HG03378 (cell line): ENCODE data around the gene COL11A2.

Source experiments
- ATAC-seq: cut with Tn5 transposase; IDR thresholded peaks from one replicate; pipeline ENCODE4 v1.9.1; 2021; ENCODE audit warnings: mild to moderate bottlenecking, moderate library complexity; ENCODE audit not compliant: unreplicated experiment

The COL11A2 gene

GRCh38 chr6:33120001-33120400 is 72.3 kb downstream of the COL11A2 start:
- no peak for ATAC-seq

- ATAC-seq = no peak
These were observed 73.6 kb downstream of the COL11A2 start for GRCh38 chr6:33118525-33119123.

- no peak for ATAC-seq
These were observed 74.4 kb downstream of the COL11A2 start for GRCh38 chr6:33117811-33118277.

GRCh38 chr6:33116841-33117711 is 75.2 kb downstream of the COL11A2 start:
- ATAC-seq = no peak

- ATAC-seq = no peak
These were observed 75.8 kb downstream of the COL11A2 start for GRCh38 chr6:33116417-33116816.

- ATAC-seq = no peak
These were observed 77.9 kb downstream of the COL11A2 start for GRCh38 chr6:33114406-33114805.

- no peak for ATAC-seq
These were observed 78.5 kb downstream of the COL11A2 start for GRCh38 chr6:33113755-33114154.
